Posterior vena cava (tissue), 2 donors: ENCODE measurements around the gene HDAC3. TPM values are rescaled to one million over a fixed set of nuclear protein-coding genes. Genes with fewer than 3 reads are reported as not detected.

Experiments
- DNase-seq: peaks from one replicate; pipeline ENCODE4 v3.0.0-alpha.2; 2020; ENCODE audit warnings: low spot score
- intact Hi-C, 2 donors: fragments of 100-400 bp; cut with DNase I; formaldehyde crosslinking; loops; one replicate each; pipeline versions ENCODE4 v1.14.1 to v1.14.2; 2022 to 2023
- long read RNA-seq, 2 donors: library from polyadenylated mRNA; unstranded; transcript quantifications; one replicate each; pipeline ENCODE4 v2.0.0, GENCODE V29; 2020 to 2021
- total RNA-seq, 2 donors: library from RNA; stranded (reverse); fragmentation: NEBNext Ultra II Directional; extraction: Animal tissue kit (Norgen Biotek cat#: 25700); gene quantifications; one replicate each; pipeline ENCODE4 v1.2.1, GENCODE V29; 2021
- donor health status: DM: yes; HTN: yes; CAD: no.
- donor health status: DM: yes; HTN: yes; CAD: no.

The HDAC3 gene
- total RNA-seq = 10 to 100 TPM; 30.3 to 34.7 TPM
- long read RNA-seq, donor 1, transcript HDAC3-201 (15 exons, 1,959 nt) = major isoform, 33 of 41 reads
- long read RNA-seq, donor 1, partial matches to known transcripts = 3 of 41 reads
- long read RNA-seq, donor 1, other reads (novel, unspliced or antisense) = 5 of 41 reads
- long read RNA-seq, donor 2, transcript HDAC3-201 (15 exons, 1,959 nt) = major isoform, 105 of 139 reads
- long read RNA-seq, donor 2, partial matches to known transcripts = 5 of 139 reads
- long read RNA-seq, donor 2, other reads (novel, unspliced or antisense) = 27 of 139 reads

- peak; percentile 98 for DNase-seq
These were observed at the start of gene HDAC3, which contains the start of gene RELL2 for GRCh38 chr5:141636413-141637122. TSS of gene HDAC3 (minus strand) at chr5:141636849. CDS start at chr5:141636790, 59 bp downstream. TSS of gene RELL2 (plus strand) at chr5:141636997. CDS start at chr5:141638226, 1,229 bp downstream.

GRCh38 chr5:141685591-141685990 lies 48.9 kb upstream of the HDAC3 start:
- no peak for DNase-seq
- intact Hi-C loops = no loop called here

More at GRCh38 chr5:141636413-141637122, at the start of gene HDAC3, which contains the start of gene RELL2:
- intact Hi-C loops = no loop called here

GRCh38 chr5:141683596-141684141 lies 47.0 kb upstream of the HDAC3 start:
- no peak for DNase-seq

GRCh38 chr5:141681695-141682641 lies 45.3 kb upstream of the HDAC3 start, which contains the start of gene ARAP3:
TSS of gene ARAP3 (minus strand) at chr5:141682230. CDS start at chr5:141680486, 1,744 bp downstream.
- peak; percentile 95 for DNase-seq
- intact Hi-C loops = no loop called here

More at GRCh38 chr5:141683596-141684141, 47.0 kb upstream of the HDAC3 start:
- intact Hi-C loops = no loop called here

- intact Hi-C loops = no loop called here
- DNase-seq = no peak
These were observed 44.6 kb upstream of the HDAC3 start for GRCh38 chr5:141681295-141681694.

GRCh38 chr5:141680751-141681201 lies 44.1 kb upstream of the HDAC3 start:
- DNase-seq = no peak
- intact Hi-C loops = no loop called here

GRCh38 chr5:141680178-141680577 lies 43.5 kb upstream of the HDAC3 start:
- intact Hi-C loops = no loop called here
- DNase-seq = no peak

GRCh38 chr5:141677415-141677814 lies 40.8 kb upstream of the HDAC3 start:
- intact Hi-C loops = no loop called here
- DNase-seq = no peak

GRCh38 chr5:141675672-141676071 lies 39.0 kb upstream of the HDAC3 start:
- intact Hi-C loops = no loop called here
- DNase-seq = no peak

- intact Hi-C loops = no loop called here
- DNase-seq = peak; percentile 30
These were observed 38.1 kb upstream of the HDAC3 start for GRCh38 chr5:141674747-141675146.

- intact Hi-C loops = no loop called here
- DNase-seq = peak; percentile 62
These were observed 36.5 kb upstream of the HDAC3 start for GRCh38 chr5:141672841-141673813.

GRCh38 chr5:141672071-141672840 lies 35.6 kb upstream of the HDAC3 start:
- peak; percentile 50 for DNase-seq
- intact Hi-C loops = no loop called here

GRCh38 chr5:141669520-141669919 lies 32.9 kb upstream of the HDAC3 start:
- DNase-seq = peak; percentile 42
- intact Hi-C loops = no loop called here

- peak; percentile 64 for DNase-seq
- intact Hi-C loops = no loop called here
These were observed 32.1 kb upstream of the HDAC3 start for GRCh38 chr5:141668601-141669265.

- peak; percentile 63 for DNase-seq
- intact Hi-C loops = no loop called here
These were observed 29.6 kb upstream of the HDAC3 start for GRCh38 chr5:141665995-141666940.
